ENCODE measurements around the gene SLC27A6. TPM values are rescaled to one million over a fixed set of nuclear protein-coding genes. Genes with fewer than 3 reads are reported as not detected.

The SLC27A6 gene
- total RNA-seq, 4 donors from 2014 or later: not detected

DNA sequence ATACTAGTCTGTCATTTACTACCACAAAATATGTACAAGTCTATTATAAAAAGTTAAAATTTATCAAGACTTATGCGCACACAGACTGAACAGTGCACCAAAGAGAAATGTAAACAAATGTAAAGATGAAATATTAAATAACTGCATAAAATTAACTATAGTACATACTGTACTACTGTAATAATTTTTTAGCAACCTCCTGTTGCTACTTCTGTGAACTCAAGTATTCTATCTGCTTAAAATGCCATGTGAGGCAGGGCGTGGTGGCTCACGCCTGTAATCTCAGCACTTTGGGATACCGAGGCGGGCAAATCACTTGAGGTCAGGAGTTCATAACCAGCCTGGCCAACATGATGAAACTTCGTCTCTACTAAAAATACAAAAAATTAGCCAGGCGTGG, 115.5 kb downstream of the SLC27A6 start:
- Histone ChIP-seq H3K27ac (no peak overlapping the region), H3K4me1 (no peaks in the 10 kb centered on the region), H3K36me3 (no peaks in the 10 kb centered on the region), H3K9me3 (no peaks in the 10 kb centered on the region), H3K4me3 (no peak overlapping the region), H3K27me3 (no peaks in the 10 kb centered on the region)
- TF ChIP-seq, protein P1, sequence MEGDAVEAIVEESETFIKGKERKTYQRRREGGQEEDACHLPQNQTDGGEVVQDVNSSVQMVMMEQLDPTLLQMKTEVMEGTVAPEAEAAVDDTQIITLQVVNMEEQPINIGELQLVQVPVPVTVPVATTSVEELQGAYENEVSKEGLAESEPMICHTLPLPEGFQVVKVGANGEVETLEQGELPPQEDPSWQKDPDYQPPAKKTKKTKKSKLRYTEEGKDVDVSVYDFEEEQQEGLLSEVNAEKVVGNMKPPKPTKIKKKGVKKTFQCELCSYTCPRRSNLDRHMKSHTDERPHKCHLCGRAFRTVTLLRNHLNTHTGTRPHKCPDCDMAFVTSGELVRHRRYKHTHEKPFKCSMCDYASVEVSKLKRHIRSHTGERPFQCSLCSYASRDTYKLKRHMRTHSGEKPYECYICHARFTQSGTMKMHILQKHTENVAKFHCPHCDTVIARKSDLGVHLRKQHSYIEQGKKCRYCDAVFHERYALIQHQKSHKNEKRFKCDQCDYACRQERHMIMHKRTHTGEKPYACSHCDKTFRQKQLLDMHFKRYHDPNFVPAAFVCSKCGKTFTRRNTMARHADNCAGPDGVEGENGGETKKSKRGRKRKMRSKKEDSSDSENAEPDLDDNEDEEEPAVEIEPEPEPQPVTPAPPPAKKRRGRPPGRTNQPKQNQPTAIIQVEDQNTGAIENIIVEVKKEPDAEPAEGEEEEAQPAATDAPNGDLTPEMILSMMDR (IDR thresholded peaks at IDR 0.05): no peak
- TF ChIP-seq POLR2A (IDR thresholded peaks at IDR 0.05): no peak
- no peak for DNase-seq

DNA sequence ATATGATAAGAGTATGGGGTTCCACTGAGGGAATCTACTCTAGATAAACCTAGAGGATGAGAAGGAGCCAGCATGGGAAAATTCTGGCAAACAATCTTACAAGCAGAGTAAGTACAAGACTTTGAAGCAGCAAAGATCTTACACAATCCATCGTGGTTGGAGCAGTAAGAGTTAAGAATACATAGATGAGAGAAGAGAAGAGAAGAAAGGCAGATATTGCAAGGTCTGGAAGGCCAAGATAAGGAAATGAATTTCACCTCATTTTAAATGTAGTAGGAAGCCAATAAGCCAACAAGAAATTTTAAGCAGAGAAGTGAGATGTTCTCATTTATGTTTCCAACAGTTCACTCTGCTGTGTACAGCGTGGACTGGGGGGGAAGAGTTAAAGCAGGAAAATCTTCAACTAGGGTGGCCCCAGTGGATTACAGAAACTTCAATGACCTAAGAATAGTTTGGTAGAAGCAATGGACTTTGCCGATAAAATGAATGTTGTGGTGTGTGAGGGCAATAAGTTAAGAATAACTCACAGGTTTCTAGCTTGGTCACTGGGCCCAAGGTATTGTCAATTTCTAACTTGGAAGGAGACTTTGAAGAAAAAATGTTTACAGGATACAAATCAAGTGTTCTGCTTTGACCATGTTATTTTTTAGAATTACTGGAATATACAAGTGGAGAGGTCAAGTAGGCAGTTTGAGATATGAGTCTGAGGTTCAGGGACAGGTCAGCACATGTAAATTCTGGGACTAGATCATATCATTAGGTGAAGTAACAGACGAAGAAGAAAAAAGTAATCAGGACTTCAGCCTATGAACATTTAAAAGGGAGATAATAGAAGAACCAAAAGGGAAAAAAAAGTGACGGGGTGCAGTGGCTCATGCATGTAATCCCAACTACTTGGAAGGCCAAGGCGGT, 117.2 kb downstream of the SLC27A6 start:
- H3K27ac ChIP-seq: no peak overlapping the region
- TF ChIP-seq, protein P1 (IDR thresholded peaks at IDR 0.05): no peak
- no peaks in the 10 kb centered on the region for H3K27me3 ChIP-seq
- DNase-seq: no peak
- no peak overlapping the region for H3K4me3 ChIP-seq
- no peaks in the 10 kb centered on the region for H3K36me3 ChIP-seq
- H3K9me3 ChIP-seq: no peaks in the 10 kb centered on the region
- H3K4me1 ChIP-seq: no peaks in the 10 kb centered on the region

Other genes starting within 250 kb of the SLC27A6 start
- gene ISOC1, start 129.3 kb downstream of the SLC27A6 start, total RNA-seq: 10 to 100 TPM; 21.5 to 54.5 (median 38.7) TPM

Measured in Peyer's patch (tissue), 4 donors.